GM18505 (cell line): ENCODE results near the gene STPG3.
A peak's percentile ranks its signal among the peaks of the same experiment; 100 is the strongest.
"Not testable (repeated sequence)": the region's sequence is repeated elsewhere in the genome, so short reads cannot be mapped to it uniquely, and the experiment has no call there.

Experiments
- ATAC-seq: cut with Tn5 transposase; IDR thresholded peaks from one replicate; pipeline ENCODE4 v1.9.1; 2021; ENCODE audit not compliant: unreplicated experiment
- POLR2A ChIP-seq: IDR thresholded peaks from 4 replicates; pipeline ENCODE4 v1.6.1; 2011; ENCODE audit warnings: borderline replicate concordance; ENCODE audit not compliant: insufficient read depth, insufficient read length; ENCODE audit errors: extremely low read depth

STPG3 gene

GRCh38 chr9:137242269-137243203 is 8.6 kb upstream of the STPG3 start:
- ATAC-seq = no peak
- TF ChIP-seq POLR2A = no peak

- ATAC-seq = not testable (repeated sequence)
These were observed 7.8 kb upstream of the STPG3 start for GRCh38 chr9:137243266-137243625.

DNA sequence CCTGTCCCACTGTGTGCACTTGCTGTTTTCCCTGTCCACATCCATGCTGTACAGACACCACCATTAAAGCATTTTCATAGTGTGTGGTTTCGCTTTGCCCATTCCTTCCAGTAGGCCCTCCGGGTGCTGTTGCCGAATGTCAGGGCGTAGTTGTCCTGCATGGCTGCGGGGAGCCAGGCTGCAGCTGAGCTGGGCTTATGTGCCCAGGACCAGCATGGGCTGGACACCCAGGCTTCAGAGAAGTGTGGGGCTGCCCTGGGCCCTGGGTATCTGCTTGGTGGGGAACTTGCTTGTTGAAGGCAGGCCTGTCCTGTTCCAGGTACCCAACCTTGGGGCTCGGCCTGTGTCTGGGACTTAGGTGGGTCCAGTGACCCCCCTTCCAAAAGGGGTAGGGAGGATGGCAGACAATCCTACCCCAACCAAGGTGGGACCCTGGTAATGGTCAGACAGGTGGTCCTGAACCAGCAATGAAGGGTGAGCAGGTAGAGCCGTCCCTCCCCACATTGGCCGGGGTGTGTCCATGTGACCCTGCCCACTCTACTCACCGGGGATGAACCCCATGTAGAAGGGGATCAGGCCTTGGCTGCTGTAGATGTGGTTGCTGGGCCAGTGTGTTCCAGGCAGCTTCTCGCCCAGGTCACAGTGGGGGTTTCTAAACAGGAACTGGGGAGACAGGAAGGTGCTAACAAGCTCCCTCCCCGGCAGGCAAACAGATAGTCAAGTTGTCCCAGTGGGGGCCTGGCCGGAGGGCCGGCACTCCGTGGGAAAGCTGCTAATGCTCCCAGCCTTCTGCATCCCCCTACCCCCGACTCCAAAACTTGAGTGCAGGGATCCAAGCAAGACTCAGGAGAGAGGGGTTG is 7.2 kb upstream of the STPG3 start:
- TF ChIP-seq POLR2A = peak; percentile 40
- no peak for ATAC-seq

DNA sequence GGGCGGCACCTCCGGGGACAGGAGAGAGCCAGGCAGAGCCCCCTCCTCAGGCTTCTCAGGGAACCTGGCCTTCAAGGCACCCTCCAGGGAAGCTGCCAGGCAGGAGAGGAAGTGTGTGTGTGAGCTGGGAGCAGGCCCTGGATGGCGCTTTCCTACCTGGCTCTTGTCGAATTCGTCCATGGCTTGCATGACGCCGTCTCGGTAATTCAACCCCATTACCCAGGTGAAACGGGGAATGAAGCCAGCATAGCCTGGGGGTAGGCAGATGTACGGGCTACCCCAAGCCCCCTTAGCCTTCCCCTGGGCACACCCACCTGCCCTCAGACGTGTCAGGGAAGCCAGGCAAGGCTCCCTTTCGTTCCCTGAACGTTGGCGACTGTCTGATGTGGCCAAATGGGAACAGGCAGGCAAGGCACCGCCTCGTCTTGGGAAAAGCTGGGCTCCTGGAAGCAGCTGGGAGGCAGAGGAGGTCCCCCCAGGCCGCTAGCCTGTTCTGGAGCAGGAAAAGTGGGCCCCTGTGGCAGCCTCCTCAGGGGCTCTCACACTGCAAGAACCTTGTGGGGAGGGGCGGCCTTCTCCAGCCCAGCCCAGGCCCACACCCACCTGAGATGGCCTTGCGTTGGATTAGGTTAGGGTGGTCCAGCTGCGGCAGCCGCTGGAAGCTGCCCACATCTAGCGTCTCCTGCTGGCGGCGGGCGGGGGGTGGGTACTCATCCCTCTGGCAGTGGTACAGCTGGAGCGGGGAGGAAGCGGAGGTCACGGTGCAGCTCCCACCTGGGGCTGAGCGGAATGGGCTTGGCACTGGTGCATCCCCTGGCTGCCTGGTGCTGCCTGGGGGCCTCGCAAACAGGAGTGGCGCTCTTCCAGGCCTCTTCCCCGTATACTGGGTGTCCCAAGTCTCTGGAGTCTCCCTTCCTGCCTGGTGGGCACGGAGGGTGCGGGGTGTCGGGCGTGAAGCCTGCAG is 6.3 kb upstream of the STPG3 start:
- no peak for ATAC-seq
- TF ChIP-seq POLR2A = no peak

DNA sequence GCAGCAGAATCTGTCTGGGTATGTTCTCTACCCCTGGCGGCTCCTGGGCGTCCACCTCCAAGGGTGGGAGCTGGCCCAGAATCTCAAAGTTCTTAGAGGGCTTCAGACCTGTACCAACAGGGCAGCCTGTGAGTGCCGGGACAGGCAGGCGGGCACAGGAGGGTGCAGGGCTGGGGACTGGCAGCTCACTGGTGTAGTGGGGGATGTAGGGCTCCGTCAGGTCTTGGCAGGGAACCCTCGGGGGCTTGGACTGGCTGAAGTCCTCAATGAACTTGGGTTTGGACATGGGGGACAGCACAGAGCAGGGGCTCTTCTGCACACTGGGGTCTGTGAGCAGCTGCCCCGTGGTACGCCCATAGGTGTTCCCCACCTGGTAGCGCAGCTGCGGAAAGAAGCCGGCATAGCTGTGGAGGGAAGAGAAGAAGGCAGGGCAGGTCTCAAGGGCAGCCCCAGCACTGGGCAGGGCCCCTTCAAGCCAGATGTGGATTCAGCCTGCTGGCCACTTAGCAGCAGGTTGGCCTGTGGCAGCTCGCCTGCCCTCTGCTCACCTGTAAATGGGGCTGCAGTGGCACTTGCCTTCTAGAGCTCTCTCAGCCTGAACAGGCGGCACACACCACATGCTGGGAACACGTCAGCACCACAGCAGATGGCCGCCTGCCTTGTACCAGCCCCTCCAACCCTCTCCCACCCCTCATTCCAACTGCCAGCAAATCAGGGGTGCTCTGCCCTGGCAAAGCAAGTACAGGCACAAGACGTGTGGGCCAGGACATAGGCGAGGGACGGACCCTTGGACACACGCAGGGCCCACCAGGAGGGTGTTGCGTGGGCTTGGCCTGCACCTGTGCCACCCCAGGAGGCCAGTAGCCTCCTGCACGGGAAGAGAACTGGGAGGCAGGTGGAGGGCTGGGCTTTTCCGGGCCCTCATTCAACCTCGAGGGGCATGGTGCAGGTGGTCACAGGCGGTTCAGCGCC is 5.3 kb upstream of the STPG3 start:
- no peak for TF ChIP-seq POLR2A
- no peak for ATAC-seq

GRCh38 chr9:137247135-137247915 is 3.8 kb upstream of the STPG3 start:
- no peak for TF ChIP-seq POLR2A
- ATAC-seq = no peak

DNA sequence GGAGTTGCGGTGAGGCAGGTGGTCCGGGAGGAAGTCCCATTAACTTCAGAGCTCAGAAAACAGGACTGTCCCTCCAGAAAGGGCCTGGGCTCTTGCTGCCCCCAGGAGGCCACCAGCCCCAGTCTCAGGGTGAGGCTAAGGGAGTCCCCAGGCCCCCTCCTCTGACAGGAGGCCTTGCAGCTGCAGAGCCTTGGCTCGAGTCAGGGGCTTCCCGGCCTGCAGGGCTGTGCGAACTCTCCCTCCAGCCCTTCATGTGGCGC is 3.2 kb upstream of the STPG3 start:
- no peak for ATAC-seq
- no peak for TF ChIP-seq POLR2A

DNA sequence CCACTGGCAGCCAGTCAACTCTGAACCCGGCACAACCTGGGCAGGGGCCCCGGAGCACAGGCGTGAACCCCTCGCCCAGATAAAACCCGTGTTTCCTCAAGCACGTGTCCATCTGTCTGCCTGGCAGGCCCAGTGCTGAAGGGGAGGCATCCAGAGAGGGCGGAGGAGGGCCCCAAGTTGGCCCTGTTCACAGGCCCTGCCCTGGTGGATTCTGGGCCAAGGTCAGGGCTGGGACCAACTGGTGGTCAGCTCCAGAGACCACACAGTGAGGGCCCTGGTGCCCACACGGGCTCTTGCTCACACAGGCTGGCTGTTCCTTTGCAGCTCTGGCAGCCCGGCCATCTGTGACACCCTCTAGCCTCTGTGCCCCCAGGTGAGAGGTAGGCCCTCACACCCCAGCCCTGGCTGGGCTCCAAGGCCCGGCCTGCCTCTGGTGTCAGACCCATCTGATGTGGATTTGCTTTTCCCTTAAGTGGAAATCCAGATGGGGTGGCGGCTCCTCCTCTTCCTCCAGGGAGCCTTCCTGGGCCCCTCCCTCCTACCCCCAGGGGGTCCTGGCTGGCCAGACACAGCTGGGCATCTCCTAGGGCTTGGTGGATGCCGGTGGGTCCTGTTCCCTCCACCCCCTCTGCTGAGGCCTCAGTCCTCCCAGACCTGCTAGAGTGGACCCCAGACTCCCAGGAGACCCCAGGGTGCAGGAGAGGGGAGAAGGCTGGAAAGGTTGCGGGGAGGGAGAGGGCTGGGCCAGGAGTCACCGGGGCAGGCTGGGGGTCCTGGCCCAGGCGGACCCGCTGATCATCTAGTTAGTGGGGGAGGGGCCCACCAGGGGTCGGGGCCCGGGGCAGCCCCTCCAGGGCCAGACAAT is 525 bp upstream of the STPG3 start:
- ATAC-seq = no peak
- no peak for TF ChIP-seq POLR2A

DNA sequence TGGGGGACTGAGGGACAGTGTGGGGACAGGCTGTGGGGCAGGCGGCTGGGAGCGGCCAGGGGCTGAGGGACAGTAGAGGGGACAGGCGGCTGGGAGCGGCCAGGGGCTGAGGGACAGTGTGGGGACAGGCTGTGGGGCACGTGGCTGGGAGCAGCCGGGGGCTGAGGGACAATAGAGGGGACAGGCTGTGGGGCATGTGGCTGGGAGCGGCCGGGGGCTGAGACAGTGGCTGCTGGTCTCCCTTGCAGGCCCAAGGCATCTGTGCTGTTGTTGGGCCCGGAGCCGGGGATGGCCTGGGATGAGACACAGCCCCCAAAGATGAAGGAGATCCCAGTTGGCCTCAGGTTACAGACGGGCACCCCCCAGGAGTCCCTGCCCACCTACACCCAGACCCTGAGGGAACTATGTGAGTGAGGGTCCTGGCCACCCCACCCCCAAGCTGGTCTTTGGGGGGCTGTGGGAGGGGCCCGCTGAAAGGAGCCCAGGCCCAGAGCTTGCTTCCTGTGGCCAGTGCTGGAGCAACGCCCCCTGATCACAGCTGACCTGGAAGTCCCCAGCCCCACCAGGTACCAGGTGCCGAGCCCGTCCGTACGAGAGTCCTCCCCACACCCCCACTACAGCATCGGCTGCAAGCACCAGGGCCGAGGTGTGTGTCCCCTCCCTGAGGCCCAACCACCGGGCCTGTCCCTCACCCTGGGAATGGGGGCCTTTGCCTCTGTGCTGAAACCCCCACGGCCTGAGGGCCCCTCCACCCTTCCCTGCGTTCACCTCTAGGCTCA is 593 bp downstream of the STPG3 start:
- no peak for TF ChIP-seq POLR2A
- no peak for ATAC-seq

DNA sequence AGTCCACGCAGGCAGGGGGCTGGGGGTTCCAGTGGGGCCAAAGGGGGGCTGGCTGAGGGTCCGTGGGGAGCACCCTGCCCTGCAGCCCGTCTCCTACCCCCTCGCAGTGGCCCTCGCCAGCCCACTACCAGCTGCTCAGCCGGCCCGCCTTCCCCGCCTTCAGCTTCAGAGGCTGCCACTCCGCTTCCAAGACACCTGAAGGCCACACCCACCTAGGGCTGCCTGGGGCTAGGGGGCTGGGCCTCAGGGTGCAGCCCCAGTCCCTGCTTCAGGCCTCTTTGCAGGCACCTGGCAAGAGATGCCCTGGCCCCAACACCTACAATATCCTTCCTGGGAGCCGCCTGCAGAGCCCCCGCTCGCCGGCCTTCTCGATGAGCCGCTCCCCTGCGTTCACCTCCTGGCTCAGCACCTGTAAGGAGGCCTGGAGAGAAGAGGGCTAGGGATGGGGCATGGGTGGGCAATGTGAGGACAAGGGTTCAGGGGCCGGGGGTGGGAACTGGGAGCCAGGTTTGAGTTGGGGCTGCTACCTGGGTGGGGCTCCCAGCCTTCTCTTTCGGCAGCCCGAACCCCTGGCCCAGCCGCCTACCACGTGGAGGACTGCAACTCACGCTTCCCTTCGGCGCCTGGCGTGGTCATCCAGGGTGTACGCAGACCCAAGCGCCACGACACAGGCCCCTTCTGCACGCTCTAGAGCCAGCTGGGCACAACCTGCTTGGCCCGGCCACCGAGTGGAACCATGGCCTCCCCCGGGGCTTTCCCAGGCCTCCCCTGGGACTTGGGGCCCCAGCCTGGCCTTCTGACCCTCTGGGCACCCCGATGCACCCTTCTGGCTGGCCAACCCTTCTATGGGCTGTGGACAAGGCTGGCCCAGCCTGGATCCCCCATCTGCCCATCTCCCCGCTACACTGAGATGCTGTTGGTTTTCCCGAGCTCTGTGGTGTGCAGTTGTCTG is 1.7 kb downstream of the STPG3 start:
- ATAC-seq = no peak

More for the DNA sequence above, 1.7 kb downstream of the STPG3 start:
- no peak for TF ChIP-seq POLR2A
